IPS DF 6.9 (cell line): ENCODE measurements around the gene CHCHD10.

Experiments
- DNase-seq: peaks from one replicate; pipeline ENCODE4 v3.0.0-alpha.2; 2013; ENCODE audit warnings: low read depth, low spot score
- H3K27ac ChIP-seq: one replicate; pipeline ENCODE4 v1.5.1; 2013; ENCODE audit warnings: low read length, control low read depth
- H3K27me3 ChIP-seq: 2 replicates; pipeline ENCODE4 v1.6.1; 2013; ENCODE audit warnings: mild to moderate bottlenecking, low read length; ENCODE audit not compliant: control insufficient read depth, insufficient read depth
- H3K36me3 ChIP-seq: 2 replicates; pipeline ENCODE4 v1.6.1; 2013; ENCODE audit warnings: low read length; ENCODE audit not compliant: control insufficient read depth, insufficient read depth
- H3K4me1 ChIP-seq: 2 replicates; pipeline ENCODE4 v1.6.1; 2013; ENCODE audit warnings: low read length; ENCODE audit not compliant: control insufficient read depth, insufficient read depth
- H3K4me3 ChIP-seq: 2 replicates; pipeline ENCODE4 v1.5.1; 2013; ENCODE audit warnings: mild to moderate bottlenecking, low read length
- H3K9me3 ChIP-seq: 2 replicates; pipeline ENCODE4 v1.6.1; 2013; ENCODE audit warnings: low read length, inconsistent platforms; ENCODE audit not compliant: control insufficient read depth, insufficient read depth
- WGBS: extraction: QIAGEN DNeasy Blood & Tissue Kit; methylation state at CpG from one replicate; pipeline ENCODE4 v1.1.7; 2013; ENCODE audit warnings: mixed read lengths, missing lambda C conversion rate; ENCODE audit not compliant: insufficient read length, insufficient coverage; 5-methylcytosine and 5-hydroxymethylcytosine counted together

Gene CHCHD10

DNA sequence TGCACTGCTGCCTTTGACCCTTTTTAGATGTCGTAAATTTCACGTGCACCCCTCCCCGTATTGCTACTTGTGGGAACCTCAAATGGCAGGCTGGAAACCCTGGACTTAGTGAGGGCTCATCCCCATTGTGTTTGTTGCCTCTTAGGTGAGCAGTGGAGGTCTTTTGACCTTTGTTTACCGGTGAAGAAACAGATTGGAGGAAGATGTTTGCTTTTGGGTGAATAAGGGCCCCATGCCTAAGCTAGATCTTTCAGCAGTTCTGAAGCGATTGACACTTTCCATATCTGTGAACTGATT lies 19.8 kb upstream of the CHCHD10 start:
- Histone ChIP-seq H3K4me1 (no peaks in the 10 kb centered on the region; the same call in 1 of the 2 replicates), H3K36me3 (peaks cover 4% of the 10 kb centered on the region; the same call in 1 of the 2 replicates), H3K27me3 (no peaks in the 10 kb centered on the region), H3K4me3 (peak overlapping the region; percentile 86; the same call in 1 of the 2 replicates), H3K9me3 (no peaks in the 10 kb centered on the region), H3K27ac (no peak overlapping the region)
- no CpG with 5 or more reads among the region's 5 CpGs for WGBS
- DNase-seq: no peak

DNA sequence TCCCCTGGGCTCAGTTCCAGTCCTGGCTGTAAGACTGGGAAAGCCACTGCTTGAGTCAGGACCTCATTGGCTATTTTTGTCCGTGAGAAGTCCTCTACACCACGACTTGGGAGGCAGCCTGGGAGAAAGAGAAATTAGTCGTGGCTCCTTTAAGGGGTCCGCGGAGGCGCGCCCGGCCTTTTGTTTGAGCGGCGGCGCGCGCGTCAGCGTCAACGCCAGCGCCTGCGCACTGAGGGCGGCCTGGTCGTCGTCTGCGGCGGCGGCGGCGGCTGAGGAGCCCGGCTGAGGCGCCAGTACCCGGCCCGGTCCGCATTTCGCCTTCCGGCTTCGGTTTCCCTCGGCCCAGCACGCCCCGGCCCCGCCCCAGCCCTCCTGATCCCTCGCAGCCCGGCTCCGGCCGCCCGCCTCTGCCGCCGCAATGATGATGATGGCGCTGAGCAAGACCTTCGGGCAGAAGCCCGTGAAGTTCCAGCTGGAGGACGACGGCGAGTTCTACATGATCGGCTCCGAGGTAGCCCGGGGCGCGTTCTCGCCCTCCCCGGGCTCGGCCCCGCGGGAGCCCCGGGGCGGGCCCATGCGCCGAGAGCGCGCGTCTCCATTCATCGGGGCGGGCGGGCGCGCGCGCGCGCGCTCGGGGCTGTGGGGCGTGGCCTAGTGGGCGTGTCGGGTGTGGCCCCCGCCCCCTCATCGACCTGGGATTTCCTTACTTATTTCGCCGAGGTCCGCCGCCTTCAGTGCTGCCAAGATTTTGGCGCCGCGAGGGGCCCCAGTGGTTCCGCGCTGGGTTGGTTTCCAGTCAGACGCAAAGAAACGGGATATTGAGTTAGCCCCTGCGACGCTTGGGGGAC lies 19.2 kb upstream of the CHCHD10 start, which contains the start of gene SMARCB1:
Gene SMARCB1, plus strand, starts transcription at position 215 of the 848 bp plus-strand sequence. Its CDS starts 204 bp downstream, at position 419.
- no peaks in the 10 kb centered on the region; the same call in 1 of the 2 replicates for H3K4me1 ChIP-seq
- H3K9me3 ChIP-seq: no peaks in the 10 kb centered on the region
- peaks cover under 1% of the 10 kb centered on the region; the same call in 1 of the 2 replicates for H3K36me3 ChIP-seq
- no peaks in the 10 kb centered on the region for H3K27me3 ChIP-seq
- peak within 1 kb of the TSS; percentile 86; the same call in 1 of the 2 replicates for H3K4me3 ChIP-seq
- H3K27ac ChIP-seq: no peak within 1 kb of the TSS
- WGBS: no CpG with 5 or more reads among the region's 97 CpGs
- no peak for DNase-seq

GRCh38 chr22:23786261-23786710 lies 18.5 kb upstream of the CHCHD10 start:
- WGBS: no CpG with 5 or more reads among the region's 9 CpGs
- DNase-seq: no peak
- Histone ChIP-seq H3K4me3 (peak overlapping the region; percentile 19; the same call in 1 of the 2 replicates), H3K4me1 (no peaks in the 10 kb centered on the region; the same call in 1 of the 2 replicates), H3K27ac (no peak overlapping the region), H3K36me3 (no peaks in the 10 kb centered on the region; the same call in 1 of the 2 replicates), H3K9me3 (no peaks in the 10 kb centered on the region), H3K27me3 (no peaks in the 10 kb centered on the region)

DNA sequence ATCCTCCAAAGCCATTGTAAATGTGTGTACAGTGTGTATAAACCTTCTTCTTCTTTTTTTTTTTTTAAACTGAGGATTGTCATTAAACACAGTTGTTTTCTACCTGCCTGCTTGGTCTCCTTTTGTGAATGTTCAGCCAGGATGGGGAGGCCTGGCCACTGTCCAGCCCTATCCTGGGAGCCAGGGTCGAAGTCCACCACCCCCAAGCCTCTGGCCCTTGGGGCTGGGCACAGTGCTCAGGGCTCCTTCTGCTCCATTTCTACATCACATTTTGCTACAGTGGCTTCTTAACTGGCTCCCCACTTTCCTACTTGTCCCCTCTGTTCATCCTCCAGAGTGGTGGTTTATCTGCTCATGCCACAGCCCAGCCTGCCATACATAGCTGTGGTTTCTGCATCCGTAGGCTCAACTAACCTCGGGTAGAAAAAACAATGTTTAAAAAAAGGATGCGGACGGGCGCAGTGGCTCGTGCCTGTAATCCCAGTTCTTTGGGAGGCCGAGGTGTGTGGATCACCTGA lies 16.5 kb upstream of the CHCHD10 start:
- H3K36me3 ChIP-seq: peaks cover 2% of the 10 kb centered on the region; the same call in 1 of the 2 replicates
- 0 out of 2 replicates have a peak, but pooled peaks cover 1% of the 10 kb centered on the region for H3K27me3 ChIP-seq
- no peak overlapping the region for H3K27ac ChIP-seq
- H3K9me3 ChIP-seq: no peaks in the 10 kb centered on the region
- no CpG with 5 or more reads among the region's 8 CpGs for WGBS
- H3K4me3 ChIP-seq: no peak overlapping the region
- no peak for DNase-seq
- peaks cover 1% of the 10 kb centered on the region for H3K4me1 ChIP-seq

DNA sequence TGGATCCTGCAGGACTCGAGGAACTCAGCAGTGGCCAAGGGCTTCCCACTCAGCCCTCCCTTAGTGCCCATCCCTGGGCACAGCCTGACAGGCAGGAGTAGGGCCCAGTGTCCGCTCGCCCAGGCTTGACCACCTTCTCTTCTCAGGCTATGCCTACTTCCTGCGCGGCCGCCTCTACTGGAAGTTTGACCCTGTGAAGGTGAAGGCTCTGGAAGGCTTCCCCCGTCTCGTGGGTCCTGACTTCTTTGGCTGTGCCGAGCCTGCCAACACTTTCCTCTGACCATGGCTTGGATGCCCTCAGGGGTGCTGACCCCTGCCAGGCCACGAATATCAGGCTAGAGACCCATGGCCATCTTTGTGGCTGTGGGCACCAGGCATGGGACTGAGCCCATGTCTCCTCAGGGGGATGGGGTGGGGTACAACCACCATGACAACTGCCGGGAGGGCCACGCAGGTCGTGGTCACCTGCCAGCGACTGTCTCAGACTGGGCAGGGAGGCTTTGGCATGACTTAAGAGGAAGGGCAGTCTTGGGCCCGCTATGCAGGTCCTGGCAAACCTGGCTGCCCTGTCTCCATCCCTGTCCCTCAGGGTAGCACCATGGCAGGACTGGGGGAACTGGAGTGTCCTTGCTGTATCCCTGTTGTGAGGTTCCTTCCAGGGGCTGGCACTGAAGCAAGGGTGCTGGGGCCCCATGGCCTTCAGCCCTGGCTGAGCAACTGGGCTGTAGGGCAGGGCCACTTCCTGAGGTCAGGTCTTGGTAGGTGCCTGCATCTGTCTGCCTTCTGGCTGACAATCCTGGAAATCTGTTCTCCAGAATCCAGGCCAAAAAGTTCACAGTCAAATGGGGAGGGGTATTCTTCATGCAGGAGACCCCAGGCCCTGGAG lies 15.7 kb upstream of the CHCHD10 start:
- no peak for DNase-seq
- Histone ChIP-seq H3K27me3 (0 out of 2 replicates have a peak, but pooled peaks cover 1% of the 10 kb centered on the region), H3K27ac (no peak overlapping the region), H3K4me1 (peaks cover 1% of the 10 kb centered on the region; the same call in 1 of the 2 replicates), H3K4me3 (no peak overlapping the region), H3K9me3 (no peaks in the 10 kb centered on the region), H3K36me3 (peaks cover 2% of the 10 kb centered on the region; the same call in 1 of the 2 replicates)
- WGBS: no CpG with 5 or more reads among the region's 15 CpGs

DNA sequence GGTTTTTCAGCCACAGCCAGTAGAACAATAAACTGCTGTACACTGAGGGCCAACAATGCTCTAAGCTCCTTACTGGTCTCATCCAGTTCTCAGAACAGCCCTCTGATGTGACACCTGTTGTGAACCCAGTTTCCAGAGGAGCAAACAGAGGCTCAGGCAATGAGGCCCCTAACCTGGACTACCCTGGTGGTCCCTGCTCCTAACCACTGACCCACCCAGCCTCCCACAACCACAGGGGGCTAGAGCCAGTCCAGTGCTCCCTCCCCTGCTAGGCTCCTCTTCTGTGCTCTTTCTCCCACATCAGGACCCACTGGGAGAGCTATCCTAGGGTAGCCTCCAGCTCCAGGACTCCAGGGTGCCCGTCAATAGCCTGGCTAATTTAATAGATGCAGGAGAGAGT lies 14.9 kb upstream of the CHCHD10 start:
- peaks cover 2% of the 10 kb centered on the region; the same call in 1 of the 2 replicates for H3K36me3 ChIP-seq
- no peak overlapping the region for H3K4me3 ChIP-seq
- no peak for DNase-seq
- no peak overlapping the region for H3K27ac ChIP-seq
- peaks cover 1% of the 10 kb centered on the region; the same call in 1 of the 2 replicates for H3K4me1 ChIP-seq
- no CpG with 5 or more reads among the region's 1 CpG for WGBS
- H3K9me3 ChIP-seq: no peaks in the 10 kb centered on the region
- 0 out of 2 replicates have a peak, but pooled peaks cover 1% of the 10 kb centered on the region for H3K27me3 ChIP-seq

DNA sequence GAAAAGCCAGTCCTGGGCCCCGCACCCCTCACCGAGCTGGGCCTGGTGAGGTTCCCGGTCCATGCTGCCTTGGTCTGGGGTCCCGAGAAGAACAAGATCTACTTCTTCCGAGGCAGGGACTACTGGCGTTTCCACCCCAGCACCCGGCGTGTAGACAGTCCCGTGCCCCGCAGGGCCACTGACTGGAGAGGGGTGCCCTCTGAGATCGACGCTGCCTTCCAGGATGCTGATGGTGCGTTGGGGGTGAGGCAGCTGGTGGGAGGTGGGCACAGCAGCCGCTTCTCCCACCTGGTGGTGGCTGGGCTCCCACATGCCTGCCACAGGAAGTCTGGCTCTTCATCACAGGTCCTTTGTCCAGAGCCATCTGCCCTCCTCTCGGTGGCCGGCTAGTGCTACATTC lies 14.5 kb upstream of the CHCHD10 start:
- Histone ChIP-seq H3K4me1 (peaks cover 1% of the 10 kb centered on the region; the same call in 1 of the 2 replicates), H3K27ac (no peak overlapping the region)
- WGBS: no CpG with 5 or more reads among the region's 16 CpGs

DNA sequence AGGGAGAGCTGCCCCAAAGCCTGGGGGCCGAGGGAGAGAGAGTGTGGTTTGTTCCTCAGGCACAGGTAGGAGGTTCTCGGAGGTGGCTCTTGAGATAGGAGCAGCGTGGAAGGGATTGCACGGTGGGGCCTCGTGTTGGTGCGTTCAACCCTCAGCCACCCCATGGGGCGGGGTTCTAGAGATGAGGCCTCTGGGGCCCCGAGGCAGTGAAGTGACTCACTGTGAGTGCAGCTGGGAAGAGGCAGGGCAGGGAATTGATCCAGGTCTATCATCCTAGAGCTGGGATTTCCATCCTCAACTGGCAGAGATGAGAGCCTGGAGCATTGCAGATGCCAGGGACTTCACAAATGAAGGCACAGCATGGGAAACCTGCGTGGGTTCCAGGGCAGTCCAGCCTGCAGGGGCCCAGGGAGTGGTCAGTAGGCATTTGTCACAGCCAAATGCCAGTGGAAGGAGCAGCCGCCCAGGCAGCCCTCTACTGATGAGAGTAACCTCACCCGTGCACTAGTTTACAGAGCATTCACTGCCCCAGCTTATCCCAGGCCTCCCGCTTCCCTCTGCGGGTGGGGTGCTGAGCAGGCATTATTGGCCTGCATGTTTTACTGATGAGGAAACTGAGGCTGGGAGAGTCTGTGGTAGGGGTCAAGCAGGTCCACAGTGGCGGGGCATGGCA lies 13.9 kb upstream of the CHCHD10 start:
- Histone ChIP-seq H3K27ac (no peak overlapping the region), H3K4me3 (no peak overlapping the region), H3K4me1 (peaks cover 1% of the 10 kb centered on the region; the same call in 1 of the 2 replicates), H3K36me3 (peaks cover 2% of the 10 kb centered on the region; the same call in 1 of the 2 replicates), H3K27me3 (0 out of 2 replicates have a peak, but pooled peaks cover 1% of the 10 kb centered on the region), H3K9me3 (no peaks in the 10 kb centered on the region)
- no peak for DNase-seq
- no CpG with 5 or more reads among the region's 14 CpGs for WGBS

More for the DNA sequence above, 14.5 kb upstream of the CHCHD10 start:
- Histone ChIP-seq H3K36me3 (peaks cover 2% of the 10 kb centered on the region; the same call in 1 of the 2 replicates), H3K27me3 (0 out of 2 replicates have a peak, but pooled peaks cover 1% of the 10 kb centered on the region), H3K4me3 (no peak overlapping the region), H3K9me3 (no peaks in the 10 kb centered on the region)
- DNase-seq: no peak

DNA sequence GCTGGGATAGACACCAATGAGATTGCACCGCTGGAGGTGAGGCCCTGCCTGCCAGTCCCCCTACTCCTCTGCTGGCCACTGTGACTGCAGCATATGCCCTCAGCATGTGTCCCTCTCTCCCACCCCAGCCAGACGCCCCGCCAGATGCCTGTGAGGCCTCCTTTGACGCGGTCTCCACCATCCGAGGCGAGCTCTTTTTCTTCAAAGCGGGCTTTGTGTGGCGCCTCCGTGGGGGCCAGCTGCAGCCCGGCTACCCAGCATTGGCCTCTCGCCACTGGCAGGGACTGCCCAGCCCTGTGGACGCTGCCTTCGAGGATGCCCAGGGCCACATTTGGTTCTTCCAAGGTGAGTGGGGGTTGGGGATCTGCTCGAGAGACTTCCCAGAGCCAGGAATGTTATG lies 13.3 kb upstream of the CHCHD10 start:
- H3K4me3 ChIP-seq: no peak overlapping the region
- no peak for DNase-seq
- no peak overlapping the region for H3K27ac ChIP-seq
- H3K4me1 ChIP-seq: peaks cover 1% of the 10 kb centered on the region; the same call in 1 of the 2 replicates
- H3K27me3 ChIP-seq: 0 out of 2 replicates have a peak, but pooled peaks cover 1% of the 10 kb centered on the region
- H3K36me3 ChIP-seq: peaks cover 2% of the 10 kb centered on the region; the same call in 1 of the 2 replicates
- WGBS: no CpG with 5 or more reads among the region's 15 CpGs
- no peaks in the 10 kb centered on the region for H3K9me3 ChIP-seq
